Sigmoid colon (tissue), 7 donors: Measurements from ENCODE around the gene BICC1. TPM values are rescaled to one million over a fixed set of nuclear protein-coding genes. Genes with fewer than 3 reads are reported as not detected.

Experiments
- DNase-seq: peaks from one replicate; pipeline ENCODE4 v3.0.0-alpha.2; 2019
- H3K27ac ChIP-seq, 4 donors: fragments of 200-600 bp; sonication (generic); one replicate each; pipeline ENCODE4 v1.5.1; 2016 to 2019; ENCODE audit warnings: mild to moderate bottlenecking in 1 of 4
- H3K27me3 ChIP-seq, 3 donors: fragments of 200-600 bp; sonication (generic); one replicate each; pipeline ENCODE4 v1.5.1; 2019; ENCODE audit warnings: mild to moderate bottlenecking in 1 of 3
- H3K36me3 ChIP-seq, 4 donors: fragments of 200-600 bp; sonication (generic); one replicate each; pipeline ENCODE4 v1.5.1; 2016 to 2019
- H3K4me1 ChIP-seq, 4 donors: fragments of 200-600 bp; sonication (generic); one replicate each; pipeline ENCODE4 v1.5.1; 2017 to 2019
- H3K4me3 ChIP-seq, 4 donors: fragments of 200-600 bp; sonication (generic); one replicate each; pipeline ENCODE4 v1.5.1; 2017 to 2019; ENCODE audit warnings: mild to moderate bottlenecking in 2 of 4, moderate library complexity in 1 of 4
- H3K9me3 ChIP-seq, 4 donors: fragments of 200-600 bp in 3 of 4; sonication (generic) in 3 of 4; one replicate each; pipeline versions ENCODE4 v1.5.1 to v1.6.1; 2013 to 2019
- CTCF ChIP-seq, 4 experiments: fragments of 450-650 bp in 3 of 4; fragments of 200-600 bp in 1 of 4; IDR thresholded peaks; one replicate each; pipeline ENCODE4 v1.5.1; 2016 to 2019; ENCODE audit warnings: antibody characterized with exemption in 4 of 4, mild to moderate bottlenecking in 3 of 4, moderate library complexity in 2 of 4
- EP300 ChIP-seq, 4 donors: sonication (generic); formaldehyde crosslinking; IDR thresholded peaks; one replicate each; pipeline ENCODE4 v1.6.1; 2017; ENCODE audit warnings: antibody characterized with exemption in 4 of 4
- POLR2A ChIP-seq, 2 donors: fragments of 450-650 bp; IDR thresholded peaks; one replicate each; pipeline ENCODE4 v1.6.1; 2016; ENCODE audit warnings: antibody characterized with exemption in 2 of 2, mild to moderate bottlenecking in 2 of 2, moderate library complexity in 2 of 2
- POLR2AphosphoS5 ChIP-seq, 4 donors: sonication (generic); formaldehyde crosslinking; IDR thresholded peaks; one replicate each; pipeline ENCODE4 v1.6.1; 2017; ENCODE audit warnings: antibody characterized with exemption in 4 of 4
- WGBS, 2 donors: extraction: QIAGEN DNeasy Blood & Tissue Kit; methylation state at CpG; one replicate each; pipeline ENCODE4 v1.1.7; 2013; 5-methylcytosine and 5-hydroxymethylcytosine counted together
- intact Hi-C: fragments of 100-400 bp; cut with DNase I; formaldehyde crosslinking; loops from one replicate; pipeline ENCODE4 v1.15.1; 2023
- polyA plus RNA-seq, 3 donors: library from polyadenylated mRNA; stranded (reverse); fragments of 200-250 nt; gene quantifications; one replicate each; pipeline ENCODE4 v1.2.3, GENCODE V29; 2013
- total RNA-seq, 4 donors: library from RNA; depleted of rRNA; stranded (reverse); fragments of >200 nt; gene quantifications; one replicate each; pipeline ENCODE4 v1.1.0, GENCODE V29; 2016
- donor health status: healthy with polysubstance abuse.
- donor health status: Bipolar disorder and iron deficiency.
- donor health status: healthy.

Gene BICC1
- total and polyA plus RNA-seq, 7 donors = 0.46 to 17.3 (median 7.9) TPM

- DNase-seq = no peak
- intact Hi-C loops = no loop called here
- Histone ChIP-seq H3K9me3 (no peaks in the 10 kb centered on the region), H3K4me1 (peaks cover 0 to 13% (median 5%) of the 10 kb centered on the region in 4 donors), H3K27me3 (no peaks in the 10 kb centered on the region), H3K27ac (peak overlapping the region; percentile 23 to 72 (median 49)), H3K4me3 (no peak overlapping the region), H3K36me3 (no peaks in the 10 kb centered on the region)
- TF ChIP-seq CTCF (IDR thresholded peaks at IDR 0.05) (no peak), POLR2A (IDR thresholded peaks at IDR 0.05) (no peak), EP300 (IDR thresholded peaks at IDR 0.05) (no peak), POLR2AphosphoS5 (IDR thresholded peaks at IDR 0.05) (no peak)
- WGBS, 2 donors = 56 to 72% methylated on average over 4 of the region's 4 CpGs
These were observed 242.0 kb downstream of the BICC1 start for GRCh38 chr10:58754469-58755339.

- H3K27ac ChIP-seq = peak overlapping the region; percentile 23 to 72 (median 49)
- intact Hi-C loops = no loop called here
These were observed 242.6 kb downstream of the BICC1 start for GRCh38 chr10:58755340-58755610.

GRCh38 chr10:58755677-58756076, 243.0 kb downstream of the BICC1 start:
- Histone ChIP-seq H3K9me3 (no peaks in the 10 kb centered on the region), H3K27ac (peak overlapping the region; percentile 48 to 72 (median 63)), H3K4me3 (peak overlapping the region in 1 of 4 donors; percentile 8), H3K36me3 (no peaks in the 10 kb centered on the region), H3K4me1 (peaks cover 0 to 13% (median 5%) of the 10 kb centered on the region in 4 donors), H3K27me3 (no peaks in the 10 kb centered on the region)
- WGBS, 2 donors = 73 to 74% methylated on average over 4 of the region's 4 CpGs
- DNase-seq = peak; percentile 75
- TF ChIP-seq EP300 (IDR thresholded peaks at IDR 0.05) (no peak), POLR2AphosphoS5 (IDR thresholded peaks at IDR 0.05) (peak in 1 of 4 donors; percentile 14)
- intact Hi-C loops = no loop called here

More at GRCh38 chr10:58755340-58755610, 242.6 kb downstream of the BICC1 start:
- no peaks in the 10 kb centered on the region for H3K36me3 ChIP-seq
- H3K4me3 ChIP-seq = no peak overlapping the region
- TF ChIP-seq POLR2A (IDR thresholded peaks at IDR 0.05) = no peak
- no peak for TF ChIP-seq CTCF (IDR thresholded peaks at IDR 0.05)
- no peak for TF ChIP-seq POLR2AphosphoS5 (IDR thresholded peaks at IDR 0.05)
- DNase-seq = no peak
- 85 to 93% methylated on average over 1 of the region's 1 CpG for WGBS, 2 donors
- H3K4me1 ChIP-seq = peaks cover 0 to 13% (median 5%) of the 10 kb centered on the region in 4 donors
- H3K9me3 ChIP-seq = no peaks in the 10 kb centered on the region
- H3K27me3 ChIP-seq = no peaks in the 10 kb centered on the region

GRCh38 chr10:58756130-58756719, 243.6 kb downstream of the BICC1 start:
- Histone ChIP-seq H3K4me1 (peaks cover 0 to 13% (median 5%) of the 10 kb centered on the region in 4 donors), H3K9me3 (no peaks in the 10 kb centered on the region), H3K36me3 (no peaks in the 10 kb centered on the region), H3K27ac (peak overlapping the region; percentile 48 to 72 (median 63)), H3K4me3 (peak overlapping the region in 1 of 4 donors; percentile 8), H3K27me3 (no peaks in the 10 kb centered on the region)
- DNase-seq = no peak
- WGBS, 2 donors = 73 to 75% methylated on average over 6 of the region's 6 CpGs
- intact Hi-C loops = no loop called here
- TF ChIP-seq CTCF (IDR thresholded peaks at IDR 0.05) (no peak), EP300 (IDR thresholded peaks at IDR 0.05) (no peak), POLR2AphosphoS5 (IDR thresholded peaks at IDR 0.05) (no peak), POLR2A (IDR thresholded peaks at IDR 0.05) (no peak)

GRCh38 chr10:58757352-58758065, 244.8 kb downstream of the BICC1 start:
- Histone ChIP-seq H3K36me3 (no peaks in the 10 kb centered on the region), H3K27ac (peak overlapping the region in 1 of 4 donors; percentile 13), H3K4me1 (peaks cover 0 to 13% (median 5%) of the 10 kb centered on the region in 4 donors), H3K4me3 (no peak overlapping the region), H3K9me3 (no peaks in the 10 kb centered on the region), H3K27me3 (no peaks in the 10 kb centered on the region)
- DNase-seq = no peak
- intact Hi-C loops = no loop called here
- TF ChIP-seq POLR2AphosphoS5 (IDR thresholded peaks at IDR 0.05) (no peak), CTCF (IDR thresholded peaks at IDR 0.05) (no peak), POLR2A (IDR thresholded peaks at IDR 0.05) (no peak), EP300 (IDR thresholded peaks at IDR 0.05) (no peak)
- 56 to 66% methylated on average over 1 of the region's 1 CpG for WGBS, 2 donors
